Kidney (tissue), 14 donors: ENCODE measurements around the gene SURF2. TPM values are rescaled to one million over a fixed set of nuclear protein-coding genes. Genes with fewer than 3 reads are reported as not detected.
"Not testable (repeated sequence)": the region's sequence is repeated elsewhere in the genome, so short reads cannot be mapped to it uniquely, and the experiment has no call there.

Experiments used
- DNase-seq, 5 donors: peaks; one replicate each; pipeline ENCODE4 v3.0.0-alpha.2; 2013 to 2020
- FAIRE-seq: peaks from 2 replicates; lab custom pipeline; 2012; peaks lifted over from hg19 to GRCh38; lab: Jason Lieb, UNC
- H3K27ac ChIP-seq, 2 donors: one replicate each; pipeline ENCODE4 v1.7.0; 2013; ENCODE audit warnings: low read depth in 2 of 2, low read length in 2 of 2, inconsistent platforms in 1 of 2
- H3K27me3 ChIP-seq: one replicate; pipeline ENCODE4 v1.7.1; 2013; ENCODE audit warnings: low read length, inconsistent platforms; ENCODE audit not compliant: control insufficient read depth, insufficient read depth
- H3K36me3 ChIP-seq, 3 donors: one replicate each; pipeline versions ENCODE4 v1.7.0 to v1.7.1; 2013; ENCODE audit warnings: low read length in 3 of 3, control low read depth in 1 of 3, inconsistent platforms in 1 of 3; ENCODE audit not compliant: insufficient read depth in 3 of 3, control insufficient read depth in 2 of 3
- H3K4me1 ChIP-seq, 3 donors: one replicate each; pipeline versions ENCODE4 v1.7.0 to v1.7.1; 2013; ENCODE audit warnings: low read length in 3 of 3, inconsistent platforms in 1 of 3, low read depth in 1 of 3; ENCODE audit not compliant: control insufficient read depth in 2 of 3, insufficient read depth in 2 of 3
- H3K4me3 ChIP-seq, 3 donors: one replicate each; pipeline versions ENCODE4 v1.7.0 to v1.8.1; 2013; ENCODE audit warnings: low read length in 3 of 3, control low read depth in 1 of 3, inconsistent platforms in 1 of 3
- H3K9ac ChIP-seq, 3 donors: one replicate each; pipeline versions ENCODE4 v1.7.0 to v1.7.1; 2013; ENCODE audit warnings: low read length in 3 of 3, control low read depth in 1 of 3, inconsistent platforms in 1 of 3
- H3K9me3 ChIP-seq, 3 donors: one replicate each; pipeline versions ENCODE4 v1.7.0 to v1.7.1; 2013; ENCODE audit warnings: low read length in 3 of 3, control low read depth in 1 of 3, inconsistent platforms in 1 of 3; ENCODE audit not compliant: control insufficient read depth in 2 of 3, insufficient read depth in 1 of 3
- CTCF ChIP-seq: IDR thresholded peaks from 3 replicates; pipeline ENCODE4 v1.5.1; 2012; ENCODE audit warnings: mild to moderate bottlenecking, moderate library complexity, borderline replicate concordance; ENCODE audit not compliant: insufficient read depth; ENCODE audit errors: extremely low read depth
- intact Hi-C: fragments of 100-400 bp; cut with DNase I; formaldehyde crosslinking; loops from one replicate; pipeline ENCODE4 v1.11.1; 2022
- polyA plus RNA-seq: library from polyadenylated mRNA; stranded (reverse); fragments of 350-450 nt; fragmentation: Illumina TruSeq; extraction: RNeasy Lipid Tissue Mini Kit (QIAGEN cat#74804); gene quantifications from one replicate; pipeline ENCODE4 v1.2.3, GENCODE V29; 2014; ENCODE audit warnings: low read depth, low replicate concordance; ENCODE audit not compliant: insufficient read depth
- total RNA-seq: library from RNA; stranded (reverse); fragmentation: NEBNext Ultra II Directional; extraction: Animal tissue kit (Norgen Biotek cat#: 25700); gene quantifications from one replicate; pipeline ENCODE4 v1.2.1, GENCODE V29; 2021
- donor health status: control.
- donor health status: control.
- donor health status: control.
- donor health status: control.
- donor health status: control.
- donor health status: DM: yes; HTN: yes; CAD: no.
- donor health status: Normal renal cell carcinoma (clear cell type).

Gene SURF2
- total and polyA plus RNA-seq, 2 donors from 2014 or later = 23.5 to 61.2 TPM

- no peak overlapping the region for H3K4me3 ChIP-seq
- H3K9me3 ChIP-seq = no peaks in the 10 kb centered on the region
- no peaks in the 10 kb centered on the region for H3K36me3 ChIP-seq
- TF ChIP-seq CTCF = no peak
- no peak for DNase-seq
- H3K9ac ChIP-seq = no peak overlapping the region
- H3K4me1 ChIP-seq = no peaks in the 10 kb centered on the region
- FAIRE-seq = no peak
- intact Hi-C loops = no loop called here
- no peak overlapping the region for H3K27ac ChIP-seq
- H3K27me3 ChIP-seq = no peaks in the 10 kb centered on the region
These were observed 32.7 kb downstream of the SURF2 start for GRCh38 chr9:133389025-133389557.

GRCh38 chr9:133389562-133389961 lies 33.2 kb downstream of the SURF2 start:
- H3K4me1 ChIP-seq = no peaks in the 10 kb centered on the region
- FAIRE-seq (no peak), DNase-seq (no peak)
- no peak overlapping the region for H3K4me3 ChIP-seq
- no peak overlapping the region for H3K27ac ChIP-seq
- no peak for TF ChIP-seq CTCF
- intact Hi-C loops = no loop called here
- no peaks in the 10 kb centered on the region for H3K36me3 ChIP-seq
- H3K9ac ChIP-seq = no peak overlapping the region
- no peaks in the 10 kb centered on the region for H3K27me3 ChIP-seq
- H3K9me3 ChIP-seq = no peaks in the 10 kb centered on the region

GRCh38 chr9:133390713-133391112 lies 34.4 kb downstream of the SURF2 start:
- no peak overlapping the region for H3K4me3 ChIP-seq
- no peak for TF ChIP-seq CTCF
- FAIRE-seq = no peak
- H3K4me1 ChIP-seq = no peaks in the 10 kb centered on the region
- no peak overlapping the region for H3K27ac ChIP-seq
- H3K36me3 ChIP-seq = no peaks in the 10 kb centered on the region
- DNase-seq = no peak
- H3K9ac ChIP-seq = no peak overlapping the region
- H3K27me3 ChIP-seq = no peaks in the 10 kb centered on the region
- intact Hi-C loops = no loop called here
- no peaks in the 10 kb centered on the region for H3K9me3 ChIP-seq

GRCh38 chr9:133391449-133391848 lies 35.1 kb downstream of the SURF2 start:
- intact Hi-C loops = not testable (repeated sequence)

GRCh38 chr9:133392308-133392707 lies 36.0 kb downstream of the SURF2 start:
- H3K27ac ChIP-seq, H3K36me3 ChIP-seq, FAIRE-seq, intact Hi-C loops, DNase-seq, H3K4me3 ChIP-seq, H3K9ac ChIP-seq, H3K27me3 ChIP-seq, H3K9me3 ChIP-seq, H3K4me1 ChIP-seq: not testable (repeated sequence)

More at GRCh38 chr9:133391449-133391848, 35.1 kb downstream of the SURF2 start:
- not testable (repeated sequence) for H3K36me3 ChIP-seq, H3K9ac ChIP-seq, H3K9me3 ChIP-seq, H3K4me3 ChIP-seq, DNase-seq, H3K27ac ChIP-seq, H3K27me3 ChIP-seq, FAIRE-seq, H3K4me1 ChIP-seq
